ENCODE measurements around the gene KLHL11. TPM values are rescaled to one million over a fixed set of nuclear protein-coding genes. Genes with fewer than 3 reads are reported as not detected.

Gene KLHL11
- polyA plus RNA-seq, 3 donors: 3.0 to 4.1 (median 3.4) TPM

DNA sequence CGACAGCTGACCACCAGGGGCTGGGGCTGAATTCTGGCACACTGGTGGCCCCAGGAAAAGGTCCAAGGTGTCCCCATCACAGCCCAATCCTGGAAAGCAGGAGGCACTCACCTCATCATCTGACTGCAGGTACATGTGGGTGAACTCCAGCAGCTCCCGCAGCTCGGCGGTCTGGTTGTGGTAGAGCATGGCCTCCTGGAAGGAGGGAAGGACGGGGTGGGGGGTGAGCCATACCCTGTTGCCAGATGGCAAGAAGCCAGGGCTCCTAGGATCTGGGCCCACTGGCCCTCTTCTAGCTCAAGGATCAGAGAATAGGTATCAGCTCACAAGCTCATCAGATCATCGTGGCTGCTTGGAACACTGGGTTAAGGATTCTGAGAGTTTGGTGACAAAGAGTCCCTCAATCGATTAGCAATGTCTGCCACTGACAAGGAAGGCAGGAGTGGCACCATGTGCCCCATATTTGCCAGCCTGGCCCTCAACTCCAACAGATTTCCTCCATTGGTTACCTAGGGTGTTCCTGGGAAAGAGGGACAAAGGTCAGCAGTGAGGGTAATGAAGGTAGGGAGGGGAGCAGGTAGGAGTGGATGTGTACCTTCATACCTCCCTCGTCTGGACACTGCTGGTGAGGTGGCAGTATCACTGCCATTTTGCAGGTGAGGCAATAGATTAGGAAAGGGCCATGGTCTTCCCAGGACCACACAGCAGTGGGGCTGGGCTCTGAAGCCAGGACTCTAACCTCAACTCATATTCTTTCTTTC lies 58.4 kb downstream of the KLHL11 start:
- Mint-ChIP-seq H3K36me3 (no peaks in the 10 kb centered on the region), H3K4me1 (peaks cover 12% of the 10 kb centered on the region), H3K27me3 (ENCODE audit: low read depth in 3 of 3) (peaks cover 21 to 31% (median 23%) of the 10 kb centered on the region in 3 donors), H3K4me3 (no peak overlapping the region), H3K27ac (no peak overlapping the region), H3K9me3 (peaks cover 0 to 6% (median 0%) of the 10 kb centered on the region in 7 donors)
- 96% methylated on average over 6 of the region's 8 CpGs for WGBS (ENCODE audit: insufficient coverage)
- intact Hi-C loops (cut with micrococcal nuclease): no loop called here
- Histone ChIP-seq H3K9me3 (replicated peaks in 1 of 2; ENCODE audit: control insufficient read depth in 1 of 2, insufficient read depth in 1 of 2, low read length in 2 of 2) (no peaks in the 10 kb centered on the region), H3K27me3 (ENCODE audit: control insufficient read depth in 2 of 2, insufficient read depth in 2 of 2, low read length in 2 of 2) (peaks cover 0 to 21% of the 10 kb centered on the region in 2 donors), H3K27ac (ENCODE audit: low read depth in 1 of 2, low read length in 2 of 2) (no peak overlapping the region), H2AFZ (ENCODE audit: insufficient read depth, low read depth, low read length, poor library complexity, severe bottlenecking) (no peak overlapping the region), H3K9ac (ENCODE audit: insufficient read depth, low read length, poor library complexity, severe bottlenecking) (no peak overlapping the region), H3K79me2 (ENCODE audit: insufficient read depth, low read length) (no peaks in the 10 kb centered on the region), H3K4me2 (replicated peaks; ENCODE audit: extremely low read depth, low read length, poor library complexity, severe bottlenecking) (no peak overlapping the region), H4K20me1 (ENCODE audit: insufficient read depth, low read length) (no peaks in the 10 kb centered on the region), H3K4me3 (replicated peaks in 1 of 3; ENCODE audit: low read depth in 2 of 3, low read length in 3 of 3) (no peak overlapping the region), H3K36me3 (replicated peaks in 1 of 2; ENCODE audit: control insufficient read depth in 1 of 2, insufficient read depth in 2 of 2, low read length in 2 of 2) (no peaks in the 10 kb centered on the region), H3K4me1 (ENCODE audit: control insufficient read depth in 1 of 2, insufficient read depth in 2 of 2, low read length in 2 of 2) (peaks cover 12 to 21% of the 10 kb centered on the region in 2 donors)
- TF ChIP-seq, protein P1, sequence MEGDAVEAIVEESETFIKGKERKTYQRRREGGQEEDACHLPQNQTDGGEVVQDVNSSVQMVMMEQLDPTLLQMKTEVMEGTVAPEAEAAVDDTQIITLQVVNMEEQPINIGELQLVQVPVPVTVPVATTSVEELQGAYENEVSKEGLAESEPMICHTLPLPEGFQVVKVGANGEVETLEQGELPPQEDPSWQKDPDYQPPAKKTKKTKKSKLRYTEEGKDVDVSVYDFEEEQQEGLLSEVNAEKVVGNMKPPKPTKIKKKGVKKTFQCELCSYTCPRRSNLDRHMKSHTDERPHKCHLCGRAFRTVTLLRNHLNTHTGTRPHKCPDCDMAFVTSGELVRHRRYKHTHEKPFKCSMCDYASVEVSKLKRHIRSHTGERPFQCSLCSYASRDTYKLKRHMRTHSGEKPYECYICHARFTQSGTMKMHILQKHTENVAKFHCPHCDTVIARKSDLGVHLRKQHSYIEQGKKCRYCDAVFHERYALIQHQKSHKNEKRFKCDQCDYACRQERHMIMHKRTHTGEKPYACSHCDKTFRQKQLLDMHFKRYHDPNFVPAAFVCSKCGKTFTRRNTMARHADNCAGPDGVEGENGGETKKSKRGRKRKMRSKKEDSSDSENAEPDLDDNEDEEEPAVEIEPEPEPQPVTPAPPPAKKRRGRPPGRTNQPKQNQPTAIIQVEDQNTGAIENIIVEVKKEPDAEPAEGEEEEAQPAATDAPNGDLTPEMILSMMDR (IDR thresholded peaks at IDR 0.05): no peak
- no peak for DNase-seq

Small RNA genes within 50 kb of the gene (small RNA-seq; reads per million reads assigned to genes)
- not detected for gene AC125257.2 (ENCODE audit: insufficient read length, low read depth)

Other genes with a start within 250 kb of the KLHL11 start
- under 1 TPM in 1 of 3 donors, not detected in 2; 0.49 TPM for gene KRT17, start 240.8 kb downstream of the KLHL11 start, polyA plus RNA-seq
- 1,000 to 10,000 TPM; 1,176 to 1,536 (median 1,425) TPM for gene EIF1, start 176.5 kb downstream of the KLHL11 start, polyA plus RNA-seq
- gene GAST, start 153.1 kb downstream of the KLHL11 start, polyA plus RNA-seq: not detected
- not detected for gene HAP1, start 130.8 kb downstream of the KLHL11 start, polyA plus RNA-seq
- 10 to 100 TPM; 14.0 to 22.1 (median 15.4) TPM for gene JUP, start 78.7 kb downstream of the KLHL11 start, polyA plus RNA-seq
- gene P3H4, start 53.5 kb downstream of the KLHL11 start, polyA plus RNA-seq: under 1 TPM; 0.13 to 0.46 (median 0.16) TPM
- not detected for gene FKBP10, start 52.4 kb downstream of the KLHL11 start, polyA plus RNA-seq
- 10 to 100 TPM; 11.5 to 14.2 (median 13.5) TPM for gene NT5C3B, start 29.2 kb downstream of the KLHL11 start, polyA plus RNA-seq
- gene KLHL10, start 27.6 kb downstream of the KLHL11 start, polyA plus RNA-seq: under 1 TPM in 1 of 3 donors, not detected in 2; 0.15 TPM
- 10 to 100 TPM; 41.0 to 48.3 (median 45.1) TPM for gene ACLY, start 53.5 kb upstream of the KLHL11 start, polyA plus RNA-seq
- gene ODAD4, start 65.2 kb upstream of the KLHL11 start, polyA plus RNA-seq: under 1 TPM; 0.04 to 0.28 (median 0.23) TPM
- 10 to 100 TPM; 19.0 to 50.2 (median 47.0) TPM for gene CNP, start 101.4 kb upstream of the KLHL11 start, polyA plus RNA-seq
- 10 to 100 TPM; 29.1 to 79.7 (median 59.6) TPM for gene DNAJC7, start 152.0 kb upstream of the KLHL11 start, polyA plus RNA-seq
- 10 to 100 TPM; 51.1 to 77.1 (median 69.9) TPM for gene NKIRAS2, start 154.7 kb upstream of the KLHL11 start, polyA plus RNA-seq
- under 1 TPM; 0.20 to 0.52 (median 0.28) TPM for gene C17orf113, start 185.2 kb upstream of the KLHL11 start, polyA plus RNA-seq
- gene ZNF385C, start 233.1 kb upstream of the KLHL11 start, polyA plus RNA-seq: under 1 TPM in 2 of 3 donors, not detected in 1; 0.09 to 0.55 TPM
- gene DHX58, start 247.3 kb upstream of the KLHL11 start, polyA plus RNA-seq: 10 to 100 TPM; 13.2 to 46.7 (median 16.0) TPM

Data from CD14-positive monocyte (primary cell).